HFFc6 (cell line): ENCODE data around the gene ZNF669. TPM values are rescaled to one million over a fixed set of nuclear protein-coding genes. Genes with fewer than 3 reads are reported as not detected.

Experiments used
- DNase-seq: peaks from one replicate; pipeline ENCODE4 v3.0.0-alpha.2; 2018
- H3K27ac Mint-ChIP-seq: 2 replicates; pipeline ENCODE4 v1.8.0; 2020; ENCODE audit warnings: mild to moderate bottlenecking, mixed read lengths
- H3K27me3 Mint-ChIP-seq: 2 replicates; pipeline ENCODE4 v1.8.0; 2021; ENCODE audit warnings: mild to moderate bottlenecking, moderate library complexity, mixed read lengths; ENCODE audit not compliant: insufficient read depth
- H3K36me3 Mint-ChIP-seq: 2 replicates; pipeline ENCODE4 v1.8.0; 2021; ENCODE audit warnings: low read depth, mixed read lengths
- H3K4me1 Mint-ChIP-seq: 2 replicates; pipeline ENCODE4 v1.8.0; 2020; ENCODE audit warnings: low read depth, mixed read lengths
- H3K4me3 Mint-ChIP-seq: 2 replicates; pipeline ENCODE4 v1.8.0; 2020; ENCODE audit warnings: mild to moderate bottlenecking, moderate library complexity, mixed read lengths
- H3K9me3 Mint-ChIP-seq: 2 replicates; pipeline ENCODE4 v1.8.0; 2020; ENCODE audit warnings: mild to moderate bottlenecking, mixed read lengths
- total RNA-seq, 6 experiments: library from RNA; stranded (reverse); fragmentation: NEBNext Ultra II Directional; extraction: Animal tissue kit (Norgen Biotek cat#: 25700); gene quantifications; 2 replicates in 1 of 6; 3 replicates in 5 of 6; pipeline ENCODE4 v1.2.3, GENCODE V29; 2021
- TF ChIP-seq, protein P1 (sequence below): fragments of 200-600 bp; sonication (generic); IDR thresholded peaks from 2 replicates; pipeline ENCODE4 v1.5.0; 2021; ENCODE audit warnings: antibody characterized with exemption, mild to moderate bottlenecking

Gene ZNF669
- total RNA-seq, 6 experiments from 2014 or later: 4.4 to 5.4 (median 4.8) TPM

DNA sequence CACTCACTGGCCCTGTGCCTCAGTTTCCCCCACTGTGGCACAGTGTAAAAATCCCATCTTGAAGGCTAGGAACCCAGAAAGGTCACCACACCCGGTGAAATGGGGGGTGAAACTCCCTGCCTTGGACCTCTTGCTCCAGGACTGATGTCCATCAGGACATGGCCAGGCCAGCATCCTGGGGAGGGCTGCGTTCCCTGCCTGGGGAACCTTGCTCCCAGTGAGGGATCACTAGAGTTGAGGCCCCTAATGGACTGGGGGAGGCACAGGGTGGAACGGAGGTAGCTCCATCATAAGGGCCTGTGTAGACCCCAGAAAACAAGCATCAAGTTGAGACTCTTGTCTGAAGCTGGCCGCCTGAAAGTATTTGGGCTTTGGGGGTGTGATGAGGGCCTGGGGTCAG is 15.2 kb downstream of the ZNF669 start:
- no peak for DNase-seq
- Mint-ChIP-seq H3K4me1 (no peaks in the 10 kb centered on the region), H3K27ac (no peak overlapping the region), H3K4me3 (no peak overlapping the region), H3K9me3 (no peaks in the 10 kb centered on the region), H3K36me3 (no peaks in the 10 kb centered on the region; the same call in 1 of the 2 replicates), H3K27me3 (no peaks in the 10 kb centered on the region; the same call in 1 of the 2 replicates)
- TF ChIP-seq, protein P1, sequence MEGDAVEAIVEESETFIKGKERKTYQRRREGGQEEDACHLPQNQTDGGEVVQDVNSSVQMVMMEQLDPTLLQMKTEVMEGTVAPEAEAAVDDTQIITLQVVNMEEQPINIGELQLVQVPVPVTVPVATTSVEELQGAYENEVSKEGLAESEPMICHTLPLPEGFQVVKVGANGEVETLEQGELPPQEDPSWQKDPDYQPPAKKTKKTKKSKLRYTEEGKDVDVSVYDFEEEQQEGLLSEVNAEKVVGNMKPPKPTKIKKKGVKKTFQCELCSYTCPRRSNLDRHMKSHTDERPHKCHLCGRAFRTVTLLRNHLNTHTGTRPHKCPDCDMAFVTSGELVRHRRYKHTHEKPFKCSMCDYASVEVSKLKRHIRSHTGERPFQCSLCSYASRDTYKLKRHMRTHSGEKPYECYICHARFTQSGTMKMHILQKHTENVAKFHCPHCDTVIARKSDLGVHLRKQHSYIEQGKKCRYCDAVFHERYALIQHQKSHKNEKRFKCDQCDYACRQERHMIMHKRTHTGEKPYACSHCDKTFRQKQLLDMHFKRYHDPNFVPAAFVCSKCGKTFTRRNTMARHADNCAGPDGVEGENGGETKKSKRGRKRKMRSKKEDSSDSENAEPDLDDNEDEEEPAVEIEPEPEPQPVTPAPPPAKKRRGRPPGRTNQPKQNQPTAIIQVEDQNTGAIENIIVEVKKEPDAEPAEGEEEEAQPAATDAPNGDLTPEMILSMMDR: no peak

DNA sequence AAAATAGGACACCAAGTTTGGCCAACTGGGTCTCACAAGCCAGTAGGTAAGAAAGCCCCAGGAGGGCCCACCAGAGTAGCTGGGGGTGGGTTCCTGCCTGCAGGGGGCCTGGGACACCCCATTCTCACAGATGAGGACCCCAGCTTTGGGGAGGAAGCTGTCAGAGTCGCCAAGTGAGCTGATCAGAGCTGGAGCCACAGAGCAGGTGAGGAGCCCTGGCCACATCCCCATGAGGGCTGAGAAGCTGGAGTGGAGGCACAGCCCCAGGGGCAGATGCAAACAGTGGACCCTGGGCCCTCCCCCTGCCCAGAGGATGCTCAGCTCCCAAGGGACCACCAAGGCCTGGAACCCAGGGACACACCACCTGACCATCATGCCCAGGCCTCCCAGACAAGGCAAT is 16.9 kb downstream of the ZNF669 start:
- H3K36me3 Mint-ChIP-seq: no peaks in the 10 kb centered on the region
- no peak for DNase-seq
- H3K4me1 Mint-ChIP-seq: no peaks in the 10 kb centered on the region
- H3K9me3 Mint-ChIP-seq: 0 out of 2 replicates have a peak, but pooled peaks cover 4% of the 10 kb centered on the region
- H3K27ac Mint-ChIP-seq: no peak overlapping the region
- TF ChIP-seq, protein P1: no peak
- no peak overlapping the region for H3K4me3 Mint-ChIP-seq
- H3K27me3 Mint-ChIP-seq: no peaks in the 10 kb centered on the region; the same call in 1 of the 2 replicates

DNA sequence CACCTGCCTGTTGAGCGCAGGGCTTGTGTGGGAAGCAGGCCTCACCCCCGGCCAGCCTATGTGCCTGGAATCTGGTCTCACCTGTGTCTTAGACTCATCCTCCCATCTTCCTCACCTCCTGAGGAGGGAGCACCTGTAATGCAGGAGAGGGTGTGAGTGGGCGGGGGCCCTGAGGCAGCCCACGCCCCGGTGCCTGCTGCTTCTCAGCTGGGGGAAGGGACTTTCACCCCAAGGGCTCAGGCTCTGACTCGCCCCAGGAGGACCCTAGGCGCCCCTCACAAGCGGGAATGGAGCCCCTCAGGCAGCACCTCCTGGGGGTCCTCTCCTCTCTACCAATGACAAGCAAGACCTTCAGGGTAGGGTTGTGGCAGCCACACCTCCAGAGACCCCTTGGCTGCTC is 18.8 kb downstream of the ZNF669 start:
- Mint-ChIP-seq H3K9me3 (0 out of 2 replicates have a peak, but pooled peaks cover 4% of the 10 kb centered on the region), H3K27ac (no peak overlapping the region), H3K27me3 (no peaks in the 10 kb centered on the region; the same call in 1 of the 2 replicates), H3K4me3 (no peak overlapping the region), H3K36me3 (no peaks in the 10 kb centered on the region), H3K4me1 (no peaks in the 10 kb centered on the region)
- TF ChIP-seq, protein P1: no peak
- DNase-seq: no peak

DNA sequence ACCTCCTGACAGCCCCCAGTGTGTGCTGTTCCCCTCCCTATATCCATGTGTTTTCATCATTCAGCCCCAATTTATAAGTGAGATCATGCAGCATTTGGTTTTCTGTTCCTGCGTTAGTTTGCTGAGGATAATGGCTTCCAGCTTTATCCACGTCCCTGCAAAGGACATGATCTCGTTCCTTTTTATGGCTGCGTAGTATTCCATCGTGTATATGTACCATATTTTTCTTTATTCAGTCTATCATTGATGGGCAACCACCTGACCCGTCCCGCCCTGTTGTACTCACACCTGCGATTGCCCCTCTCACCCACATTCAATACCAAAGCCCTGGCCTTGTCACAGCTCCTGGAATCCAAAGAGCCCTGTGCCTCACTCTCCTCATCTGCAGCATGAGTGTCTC is 19.4 kb downstream of the ZNF669 start:
- no peaks in the 10 kb centered on the region for H3K36me3 Mint-ChIP-seq
- no peak overlapping the region for H3K27ac Mint-ChIP-seq
- H3K4me3 Mint-ChIP-seq: no peak overlapping the region
- TF ChIP-seq, protein P1: no peak
- H3K4me1 Mint-ChIP-seq: 0 out of 2 replicates have a peak, but pooled peaks cover 2% of the 10 kb centered on the region
- H3K9me3 Mint-ChIP-seq: 0 out of 2 replicates have a peak, but pooled peaks cover 4% of the 10 kb centered on the region
- DNase-seq: no peak
- no peaks in the 10 kb centered on the region; the same call in 1 of the 2 replicates for H3K27me3 Mint-ChIP-seq

DNA sequence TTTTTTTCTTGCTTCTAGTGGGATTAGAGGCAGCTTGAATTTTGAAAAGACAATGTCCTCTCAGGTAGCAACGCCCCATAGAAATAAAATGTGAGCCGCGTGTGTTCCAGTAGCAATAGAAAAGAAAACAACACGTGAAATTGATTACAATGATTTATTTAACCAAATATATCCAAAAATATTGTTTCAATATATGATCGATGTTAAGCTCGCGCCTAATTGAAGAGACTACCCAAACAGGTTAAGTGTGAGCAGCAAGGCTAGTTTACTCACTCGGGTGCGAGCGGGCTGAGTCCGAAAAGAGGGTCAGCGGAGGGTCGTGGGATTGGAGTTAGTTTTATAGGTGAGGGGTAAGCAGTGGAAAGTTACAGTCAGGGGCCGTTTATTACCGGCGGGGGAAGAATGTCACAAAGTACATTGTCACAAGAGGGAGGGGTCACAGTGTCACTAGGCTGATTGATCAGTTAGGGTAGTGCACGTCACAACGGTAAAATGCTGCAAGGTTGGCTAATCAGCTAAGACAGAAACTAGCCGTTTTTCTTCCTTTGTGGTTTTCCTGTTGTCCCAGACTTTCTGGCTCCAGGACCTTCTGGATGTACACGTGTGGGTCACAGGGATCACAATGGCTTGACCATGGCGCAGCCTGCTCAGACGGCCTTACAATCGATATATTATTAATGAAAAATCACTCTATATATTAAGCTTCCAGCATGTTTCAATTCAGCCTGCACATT is 24.8 kb downstream of the ZNF669 start:
- peak overlapping the region; percentile 93 for H3K4me3 Mint-ChIP-seq
- no peak for DNase-seq
- H3K27me3 Mint-ChIP-seq: no peaks in the 10 kb centered on the region; the same call in 1 of the 2 replicates

More for the DNA sequence above, 24.8 kb downstream of the ZNF669 start:
- peaks cover 27% of the 10 kb centered on the region for H3K4me1 Mint-ChIP-seq
- TF ChIP-seq, protein P1: no peak
- H3K27ac Mint-ChIP-seq: no peak overlapping the region
- H3K9me3 Mint-ChIP-seq: peaks cover 8% of the 10 kb centered on the region
- H3K36me3 Mint-ChIP-seq: peaks cover 14% of the 10 kb centered on the region
